Upper lobe of right lung (tissue), 1 donor: Measurements from ENCODE around the gene CCDC187. TPM values are rescaled to one million over a fixed set of nuclear protein-coding genes. Genes with fewer than 3 reads are reported as not detected.

Source experiments
- ATAC-seq: fragments of 200-7000 bp; cut with Tn5 transposase; one replicate; pipeline ENCODE4 v1.9.1; 2020; ENCODE audit warnings: mild to moderate bottlenecking, moderate library complexity
- DNase-seq: peaks from one replicate; pipeline ENCODE4 v3.0.0-alpha.2; 2020
- H3K27ac ChIP-seq: fragments of 200-600 bp; one replicate; pipeline ENCODE4 v1.8.0; 2022
- H3K27me3 ChIP-seq: fragments of 200-600 bp; one replicate; pipeline ENCODE4 v1.8.0; 2022; ENCODE audit warnings: mild to moderate bottlenecking
- H3K36me3 ChIP-seq: fragments of 200-600 bp; one replicate; pipeline ENCODE4 v1.8.0; 2022
- H3K4me1 ChIP-seq: fragments of 200-600 bp; one replicate; pipeline ENCODE4 v1.8.0; 2022
- H3K4me3 ChIP-seq: fragments of 200-600 bp; one replicate; pipeline ENCODE4 v1.8.0; 2022; ENCODE audit warnings: mild to moderate bottlenecking
- H3K9me3 ChIP-seq: fragments of 200-600 bp; one replicate; pipeline ENCODE4 v1.8.0; 2022
- intact Hi-C: fragments of 100-400 bp; cut with DNase I; formaldehyde crosslinking; loops from one replicate; pipeline ENCODE4 v1.11.0; 2022
- total RNA-seq: library from RNA; stranded (reverse); fragmentation: NEBNext Ultra II Directional; extraction: Animal tissue kit (Norgen Biotek cat#: 25700); gene quantifications from one replicate; pipeline ENCODE4 v1.2.1, GENCODE V29; 2021
- TF ChIP-seq, protein P1 (sequence below): fragments of 200-600 bp; IDR thresholded peaks from one replicate; pipeline ENCODE4 v1.8.0; 2022; ENCODE audit warnings: antibody characterized with exemption
- donor health status: DM: no; HTN: yes; CAD: no; lungs with severe emphysema.

The CCDC187 gene
- total RNA-seq, 1 donor from 2014 or later = 0.09 TPM

DNA sequence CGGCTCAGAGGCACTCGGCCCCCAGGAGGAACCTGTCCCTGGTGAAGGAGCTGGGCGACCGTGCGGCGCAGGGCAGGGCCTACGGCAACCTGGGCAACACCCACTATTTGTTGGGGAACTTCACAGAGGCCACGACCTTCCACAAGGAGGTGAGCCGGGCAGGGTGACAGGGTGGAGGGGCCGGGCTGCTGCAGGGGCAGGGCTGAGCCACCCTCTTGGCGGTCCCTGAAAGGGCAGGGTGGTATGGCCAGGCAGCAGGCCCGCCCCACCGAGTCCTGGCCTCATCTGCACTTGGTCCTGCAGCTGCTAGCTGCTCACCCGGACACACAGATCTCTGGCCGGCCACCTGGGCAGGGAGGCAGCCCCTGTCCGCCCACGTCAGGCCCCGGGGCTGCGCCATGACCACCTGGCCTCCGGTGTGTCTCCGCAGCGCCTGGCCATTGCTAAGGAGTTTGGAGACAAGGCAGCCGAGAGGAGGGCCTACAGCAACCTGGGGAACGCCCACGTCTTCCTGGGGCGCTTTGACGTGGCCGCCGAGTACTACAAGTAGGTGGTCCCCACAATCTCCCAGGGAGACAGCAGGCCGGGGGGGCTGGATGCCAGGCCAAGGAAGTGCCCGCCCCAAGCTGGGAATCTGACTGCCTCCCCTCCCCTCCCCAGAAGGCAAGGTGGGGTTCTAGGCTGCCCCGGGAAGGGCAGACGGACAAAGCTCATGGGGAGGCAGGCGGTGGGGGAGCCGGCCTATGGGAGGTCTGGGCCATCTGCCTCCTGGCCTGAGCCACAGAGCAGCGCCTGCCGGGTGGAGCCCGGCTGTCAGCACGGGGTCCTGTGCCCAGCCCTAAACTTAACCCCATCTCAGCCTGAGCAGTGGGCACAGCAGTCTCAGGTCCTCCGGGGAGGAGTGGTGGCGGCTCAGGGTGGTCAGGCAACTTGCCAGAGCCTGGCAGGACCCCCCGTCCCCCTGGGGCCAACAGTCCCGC, 33.8 kb upstream of the CCDC187 start:
- no peak for DNase-seq
- Histone ChIP-seq H3K4me3 (no peak overlapping the region), H3K27me3 (no peaks in the 10 kb centered on the region), H3K27ac (no peak overlapping the region), H3K9me3 (no peaks in the 10 kb centered on the region), H3K4me1 (peaks cover 4% of the 10 kb centered on the region), H3K36me3 (no peaks in the 10 kb centered on the region)
- intact Hi-C loops = no loop called here
- TF ChIP-seq, protein P1, sequence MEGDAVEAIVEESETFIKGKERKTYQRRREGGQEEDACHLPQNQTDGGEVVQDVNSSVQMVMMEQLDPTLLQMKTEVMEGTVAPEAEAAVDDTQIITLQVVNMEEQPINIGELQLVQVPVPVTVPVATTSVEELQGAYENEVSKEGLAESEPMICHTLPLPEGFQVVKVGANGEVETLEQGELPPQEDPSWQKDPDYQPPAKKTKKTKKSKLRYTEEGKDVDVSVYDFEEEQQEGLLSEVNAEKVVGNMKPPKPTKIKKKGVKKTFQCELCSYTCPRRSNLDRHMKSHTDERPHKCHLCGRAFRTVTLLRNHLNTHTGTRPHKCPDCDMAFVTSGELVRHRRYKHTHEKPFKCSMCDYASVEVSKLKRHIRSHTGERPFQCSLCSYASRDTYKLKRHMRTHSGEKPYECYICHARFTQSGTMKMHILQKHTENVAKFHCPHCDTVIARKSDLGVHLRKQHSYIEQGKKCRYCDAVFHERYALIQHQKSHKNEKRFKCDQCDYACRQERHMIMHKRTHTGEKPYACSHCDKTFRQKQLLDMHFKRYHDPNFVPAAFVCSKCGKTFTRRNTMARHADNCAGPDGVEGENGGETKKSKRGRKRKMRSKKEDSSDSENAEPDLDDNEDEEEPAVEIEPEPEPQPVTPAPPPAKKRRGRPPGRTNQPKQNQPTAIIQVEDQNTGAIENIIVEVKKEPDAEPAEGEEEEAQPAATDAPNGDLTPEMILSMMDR = no peak
- ATAC-seq = no peak

DNA sequence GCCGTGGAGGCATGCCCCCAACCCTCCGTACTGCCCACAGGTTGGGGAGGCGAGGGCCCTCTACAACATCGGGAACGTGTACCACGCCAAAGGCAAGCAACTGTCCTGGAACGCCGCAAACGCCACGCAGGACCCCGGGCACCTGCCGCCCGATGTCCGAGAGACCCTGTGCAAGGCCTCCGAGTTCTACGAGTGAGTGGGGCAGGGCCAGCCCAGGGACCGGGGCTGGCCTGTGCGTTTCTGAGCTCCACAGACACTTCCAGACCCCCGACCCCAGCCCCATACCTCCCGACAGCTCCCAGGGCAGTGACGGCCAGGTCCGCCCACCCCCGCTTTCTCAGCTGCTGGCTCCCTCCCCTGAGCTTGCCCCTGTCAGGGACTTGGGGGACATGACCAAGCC, 33.0 kb upstream of the CCDC187 start:
- H3K27me3 ChIP-seq = no peaks in the 10 kb centered on the region
- H3K9me3 ChIP-seq = no peaks in the 10 kb centered on the region
- H3K27ac ChIP-seq = no peak overlapping the region
- H3K4me3 ChIP-seq = no peak overlapping the region
- intact Hi-C loops = no loop called here
- no peaks in the 10 kb centered on the region for H3K36me3 ChIP-seq
- no peak for ATAC-seq
- TF ChIP-seq, protein P1 = no peak
- DNase-seq = no peak
- H3K4me1 ChIP-seq = no peaks in the 10 kb centered on the region

DNA sequence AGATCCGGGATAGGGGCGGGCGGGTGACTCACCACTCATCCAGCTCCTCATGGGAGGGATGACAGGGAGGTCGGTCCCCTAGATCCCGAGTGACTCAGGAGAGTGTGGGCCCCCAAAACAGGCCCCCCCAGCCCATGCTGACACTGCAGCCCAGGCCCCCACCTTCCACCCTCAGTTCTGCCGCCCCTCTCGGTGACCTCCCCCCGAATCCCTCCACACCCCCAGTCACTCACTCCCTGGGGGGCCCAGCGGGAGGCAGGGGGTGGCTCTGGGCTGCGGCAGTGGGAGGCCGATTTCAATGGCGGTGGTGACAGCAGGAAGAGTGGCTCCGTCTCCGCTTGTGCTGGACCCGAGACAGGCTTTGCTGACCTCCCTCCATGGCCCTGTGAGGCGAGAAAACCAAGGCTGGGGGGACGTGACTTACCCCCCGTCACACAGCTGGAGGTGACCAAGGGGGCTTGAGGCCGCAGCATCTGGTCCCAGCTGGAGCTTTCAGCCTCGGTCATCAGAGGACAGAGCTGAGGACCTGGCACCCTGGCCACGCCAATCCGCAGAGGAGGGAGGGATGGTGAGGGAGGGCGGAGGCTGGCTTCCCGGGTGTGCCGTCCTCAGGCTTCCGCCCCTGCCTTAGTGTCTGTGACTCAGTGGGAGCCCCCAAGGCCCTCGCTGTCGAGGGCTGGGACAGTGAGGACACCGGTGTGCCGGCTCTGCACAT, 32.4 kb upstream of the CCDC187 start:
- no peak overlapping the region for H3K27ac ChIP-seq
- intact Hi-C loops = no loop called here
- DNase-seq (no peak), ATAC-seq (peak; percentile 5)
- TF ChIP-seq, protein P1 = no peak
- H3K4me3 ChIP-seq = no peak overlapping the region
- H3K27me3 ChIP-seq = no peaks in the 10 kb centered on the region
- H3K9me3 ChIP-seq = no peaks in the 10 kb centered on the region
- H3K4me1 ChIP-seq = no peaks in the 10 kb centered on the region
- no peaks in the 10 kb centered on the region for H3K36me3 ChIP-seq

DNA sequence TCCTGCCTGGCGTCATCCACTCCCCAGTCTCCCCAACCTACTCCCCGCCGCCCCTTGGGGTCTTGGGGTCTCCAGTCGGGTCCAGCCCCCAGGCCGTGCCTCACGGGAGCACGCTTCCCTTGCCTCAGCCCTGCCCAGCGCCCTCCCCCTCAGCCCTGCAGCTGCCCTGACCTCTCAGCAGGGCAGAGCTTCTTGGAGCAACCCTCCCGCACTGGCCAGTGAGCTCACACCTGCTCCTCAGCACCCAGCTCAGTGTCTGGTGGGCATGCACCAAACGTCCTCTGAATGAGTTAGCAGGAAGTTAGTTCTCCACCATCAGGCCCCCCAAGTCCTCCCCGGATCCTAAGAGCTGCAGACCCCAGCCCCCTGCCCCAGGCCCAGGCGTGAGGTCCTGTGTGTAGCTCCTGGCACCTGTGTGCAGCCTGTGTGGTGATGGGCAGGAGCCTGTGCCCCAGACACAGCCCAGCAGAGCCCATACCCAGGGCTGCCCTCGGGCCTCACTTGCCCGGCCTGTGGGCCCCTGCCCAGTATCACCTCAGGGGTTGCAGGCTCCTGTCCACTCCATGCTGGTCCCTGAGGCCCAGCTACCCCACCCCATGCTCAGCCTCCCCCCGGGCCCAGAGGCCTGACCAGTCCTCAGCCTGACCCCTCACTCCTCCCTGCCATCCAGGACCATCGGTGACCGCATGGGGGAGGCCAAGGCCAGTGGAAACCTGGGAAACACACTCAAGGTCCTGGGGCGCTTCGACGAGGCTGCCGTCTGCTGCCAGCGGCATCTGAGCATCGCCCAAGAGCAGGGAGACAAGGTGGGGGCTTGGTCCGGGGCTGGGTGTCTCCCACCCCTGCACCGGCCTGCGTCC, 31.6 kb upstream of the CCDC187 start:
- TF ChIP-seq, protein P1 = no peak
- Histone ChIP-seq H3K4me3 (no peak overlapping the region), H3K27ac (no peak overlapping the region), H3K4me1 (no peaks in the 10 kb centered on the region), H3K36me3 (no peaks in the 10 kb centered on the region), H3K27me3 (no peaks in the 10 kb centered on the region), H3K9me3 (no peaks in the 10 kb centered on the region)
- DNase-seq (no peak), ATAC-seq (no peak)
- intact Hi-C loops = no loop called here

DNA sequence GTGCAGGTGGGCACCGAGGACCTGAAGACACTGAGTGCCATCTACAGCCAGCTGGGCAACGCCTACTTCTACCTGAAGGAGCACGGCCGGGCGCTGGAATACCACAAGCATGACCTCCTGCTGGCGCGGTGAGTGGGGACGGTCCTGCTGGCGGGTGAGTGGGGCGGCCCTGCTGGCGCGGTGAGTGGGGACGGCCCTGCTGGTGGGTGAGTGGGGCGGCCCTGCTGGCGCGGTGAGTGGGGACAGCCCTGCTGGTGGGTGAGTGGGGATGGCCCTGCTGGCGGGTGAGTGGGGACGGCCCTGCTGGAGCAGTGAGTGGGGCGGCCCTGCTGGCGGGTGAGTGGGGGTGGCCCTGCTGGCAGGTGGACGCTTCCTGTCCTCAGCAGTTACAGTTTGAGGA, 30.6 kb upstream of the CCDC187 start:
- DNase-seq = no peak
- TF ChIP-seq, protein P1 = no peak
- no peak overlapping the region for H3K4me3 ChIP-seq
- no peaks in the 10 kb centered on the region for H3K27me3 ChIP-seq
- no peaks in the 10 kb centered on the region for H3K9me3 ChIP-seq
- no peaks in the 10 kb centered on the region for H3K36me3 ChIP-seq
- ATAC-seq = no peak
- intact Hi-C loops = no loop called here
- no peaks in the 10 kb centered on the region for H3K4me1 ChIP-seq
- no peak overlapping the region for H3K27ac ChIP-seq
